ENCODE results near the gene DBI. TPM values are rescaled to one million over a fixed set of nuclear protein-coding genes. Genes with fewer than 3 reads are reported as not detected.

DBI gene
- total RNA-seq, 2 experiments from 2014 or later = 23.6 to 27.4 TPM

DNA sequence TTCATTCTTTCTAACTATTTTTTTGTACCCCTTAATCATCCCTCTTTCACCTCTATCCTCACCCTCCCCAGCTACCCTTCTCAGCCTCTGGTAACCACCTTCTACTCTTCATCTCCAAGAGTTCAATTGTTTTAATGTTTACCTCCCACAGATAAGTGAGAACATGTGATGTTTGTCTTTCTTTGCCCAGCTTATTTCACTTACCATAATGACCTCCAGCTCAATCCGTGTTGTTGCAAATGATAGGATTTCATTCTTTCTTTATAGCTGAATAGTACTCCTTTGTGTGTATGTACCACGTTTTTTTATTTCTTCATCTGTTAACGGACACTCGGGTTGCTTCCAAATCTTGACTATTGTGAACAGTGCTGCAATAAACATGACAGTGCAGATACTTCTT, 42.7 kb downstream of the DBI start:
- Histone ChIP-seq H3K9me3 (ENCODE audit: control insufficient read depth in 1 of 2, insufficient read depth in 1 of 2, low read length in 2 of 2) (peaks cover 0 to 6% of the 10 kb centered on the region in 2 experiments), H3K4me3 (ENCODE audit: low read length) (no peak overlapping the region), H3K36me3 (ENCODE audit: insufficient read depth, low read length) (no peaks in the 10 kb centered on the region), H3K27ac (ENCODE audit: low read depth in 1 of 2, low read length in 2 of 2) (no peak overlapping the region), H3K27me3 (ENCODE audit: control insufficient read depth in 1 of 2, insufficient read depth in 2 of 2, low read length in 2 of 2) (no peaks in the 10 kb centered on the region), H3K4me1 (ENCODE audit: insufficient read depth, low read length) (no peaks in the 10 kb centered on the region)
- Mint-ChIP-seq H3K36me3 (ENCODE audit: low read depth) (no peaks in the 10 kb centered on the region), H3K4me1 (ENCODE audit: low read depth) (no peaks in the 10 kb centered on the region), H3K4me3 (no peak overlapping the region), H3K9me3 (no peaks in the 10 kb centered on the region), H3K27ac (no peak overlapping the region), H3K27me3 (peaks cover 8% of the 10 kb centered on the region)
- TF ChIP-seq, protein P1, sequence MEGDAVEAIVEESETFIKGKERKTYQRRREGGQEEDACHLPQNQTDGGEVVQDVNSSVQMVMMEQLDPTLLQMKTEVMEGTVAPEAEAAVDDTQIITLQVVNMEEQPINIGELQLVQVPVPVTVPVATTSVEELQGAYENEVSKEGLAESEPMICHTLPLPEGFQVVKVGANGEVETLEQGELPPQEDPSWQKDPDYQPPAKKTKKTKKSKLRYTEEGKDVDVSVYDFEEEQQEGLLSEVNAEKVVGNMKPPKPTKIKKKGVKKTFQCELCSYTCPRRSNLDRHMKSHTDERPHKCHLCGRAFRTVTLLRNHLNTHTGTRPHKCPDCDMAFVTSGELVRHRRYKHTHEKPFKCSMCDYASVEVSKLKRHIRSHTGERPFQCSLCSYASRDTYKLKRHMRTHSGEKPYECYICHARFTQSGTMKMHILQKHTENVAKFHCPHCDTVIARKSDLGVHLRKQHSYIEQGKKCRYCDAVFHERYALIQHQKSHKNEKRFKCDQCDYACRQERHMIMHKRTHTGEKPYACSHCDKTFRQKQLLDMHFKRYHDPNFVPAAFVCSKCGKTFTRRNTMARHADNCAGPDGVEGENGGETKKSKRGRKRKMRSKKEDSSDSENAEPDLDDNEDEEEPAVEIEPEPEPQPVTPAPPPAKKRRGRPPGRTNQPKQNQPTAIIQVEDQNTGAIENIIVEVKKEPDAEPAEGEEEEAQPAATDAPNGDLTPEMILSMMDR (IDR thresholded peaks at IDR 0.05) = no peak
- intact Hi-C loops (cut with DNase I, micrococcal nuclease) = loop anchor here in 1 of 2 experiments (5.0 kb wide), 1 partner anchor 68 kb away; no protein-coding TSS in a partner anchor
- ChIA-PET POLR2A (no interaction called here), CTCF (no interaction called here)
- DNase-seq (no peak), ATAC-seq (ENCODE audit: poor library complexity) (no peak)

DNA sequence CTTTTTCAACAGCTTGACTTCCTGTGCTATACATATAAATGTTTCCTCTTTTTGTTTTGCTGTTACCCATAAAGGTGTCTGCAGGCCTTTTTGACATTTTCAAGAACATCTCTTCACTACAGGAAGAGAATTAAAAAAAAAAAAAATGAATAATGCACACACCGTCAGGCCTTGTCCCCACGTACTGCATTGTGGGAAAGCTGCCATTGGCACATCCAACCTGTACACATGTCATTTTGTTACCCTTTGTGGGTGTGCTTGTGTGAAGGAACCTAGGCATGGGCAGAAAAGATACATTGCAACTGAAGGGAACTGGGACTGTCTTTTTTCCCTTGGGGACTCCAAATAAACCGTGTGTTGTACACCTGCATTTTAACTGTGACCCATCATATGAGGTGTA, 48.1 kb downstream of the DBI start:
- ChIA-PET POLR2A (no interaction called here), CTCF (no interaction called here)
- TF ChIP-seq, protein P1 (IDR thresholded peaks at IDR 0.05) = no peak
- DNase-seq (no peak), ATAC-seq (ENCODE audit: poor library complexity) (no peak)
- no peak overlapping the region for H3K27ac ChIP-seq (ENCODE audit: low read depth in 1 of 2, low read length in 2 of 2)
- peaks cover 28% of the 10 kb centered on the region for H3K27me3 Mint-ChIP-seq
- no peaks in the 10 kb centered on the region for H3K9me3 Mint-ChIP-seq
- H3K27ac Mint-ChIP-seq = no peak overlapping the region
- H3K9me3 ChIP-seq (ENCODE audit: control insufficient read depth in 1 of 2, insufficient read depth in 1 of 2, low read length in 2 of 2) = no peaks in the 10 kb centered on the region
- H3K36me3 Mint-ChIP-seq (ENCODE audit: low read depth) = no peaks in the 10 kb centered on the region
- no peaks in the 10 kb centered on the region for H3K27me3 ChIP-seq (ENCODE audit: control insufficient read depth in 1 of 2, insufficient read depth in 2 of 2, low read length in 2 of 2)
- H3K4me3 Mint-ChIP-seq = no peak overlapping the region
- intact Hi-C loops (cut with DNase I, micrococcal nuclease) = no loop called here
- no peaks in the 10 kb centered on the region for H3K4me1 ChIP-seq (ENCODE audit: insufficient read depth, low read length)
- H3K4me3 ChIP-seq (ENCODE audit: low read length) = no peak overlapping the region
- H3K4me1 Mint-ChIP-seq (ENCODE audit: low read depth) = no peaks in the 10 kb centered on the region
- H3K36me3 ChIP-seq (ENCODE audit: insufficient read depth, low read length) = no peaks in the 10 kb centered on the region

DNA sequence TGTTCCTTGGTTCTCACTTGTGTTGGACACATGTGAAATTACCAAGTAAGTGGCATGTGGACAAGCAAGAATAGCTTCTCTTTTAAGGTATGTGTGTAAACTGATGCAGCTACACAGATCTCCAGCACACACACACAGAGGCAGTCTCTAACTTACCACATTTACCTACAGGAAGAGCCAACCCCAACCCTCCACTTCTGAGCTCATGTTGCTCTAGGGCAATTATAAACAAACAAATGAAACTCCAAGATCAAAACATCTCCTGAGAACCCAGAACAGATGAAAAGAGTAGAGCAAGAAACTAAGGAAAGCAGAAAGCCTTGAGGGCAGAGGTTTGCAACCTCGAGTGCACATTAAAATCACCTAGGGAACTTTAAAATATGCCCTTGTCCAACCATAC, 48.9 kb downstream of the DBI start:
- intact Hi-C loops (cut with DNase I, micrococcal nuclease) = no loop called here
- Histone ChIP-seq H3K36me3 (ENCODE audit: insufficient read depth, low read length) (no peaks in the 10 kb centered on the region), H3K4me3 (ENCODE audit: low read length) (no peak overlapping the region), H3K4me1 (ENCODE audit: insufficient read depth, low read length) (no peaks in the 10 kb centered on the region), H3K9me3 (ENCODE audit: control insufficient read depth in 1 of 2, insufficient read depth in 1 of 2, low read length in 2 of 2) (no peaks in the 10 kb centered on the region), H3K27me3 (ENCODE audit: control insufficient read depth in 1 of 2, insufficient read depth in 2 of 2, low read length in 2 of 2) (no peaks in the 10 kb centered on the region), H3K27ac (ENCODE audit: low read depth in 1 of 2, low read length in 2 of 2) (no peak overlapping the region)
- Mint-ChIP-seq H3K4me3 (no peak overlapping the region), H3K27ac (no peak overlapping the region), H3K9me3 (no peaks in the 10 kb centered on the region), H3K36me3 (ENCODE audit: low read depth) (no peaks in the 10 kb centered on the region), H3K27me3 (peaks cover 28% of the 10 kb centered on the region), H3K4me1 (ENCODE audit: low read depth) (no peaks in the 10 kb centered on the region)
- ATAC-seq (ENCODE audit: poor library complexity) (no peak), DNase-seq (no peak)
- ChIA-PET CTCF (no interaction called here), POLR2A (interaction anchor here (0.7 kb wide), 1 partner anchor 10 kb away, joined by 3 read pairs; no protein-coding TSS in a partner anchor)
- TF ChIP-seq, protein P1 (IDR thresholded peaks at IDR 0.05) = no peak
